ENCODE results near the gene CDC42.

CDC42 gene

DNA sequence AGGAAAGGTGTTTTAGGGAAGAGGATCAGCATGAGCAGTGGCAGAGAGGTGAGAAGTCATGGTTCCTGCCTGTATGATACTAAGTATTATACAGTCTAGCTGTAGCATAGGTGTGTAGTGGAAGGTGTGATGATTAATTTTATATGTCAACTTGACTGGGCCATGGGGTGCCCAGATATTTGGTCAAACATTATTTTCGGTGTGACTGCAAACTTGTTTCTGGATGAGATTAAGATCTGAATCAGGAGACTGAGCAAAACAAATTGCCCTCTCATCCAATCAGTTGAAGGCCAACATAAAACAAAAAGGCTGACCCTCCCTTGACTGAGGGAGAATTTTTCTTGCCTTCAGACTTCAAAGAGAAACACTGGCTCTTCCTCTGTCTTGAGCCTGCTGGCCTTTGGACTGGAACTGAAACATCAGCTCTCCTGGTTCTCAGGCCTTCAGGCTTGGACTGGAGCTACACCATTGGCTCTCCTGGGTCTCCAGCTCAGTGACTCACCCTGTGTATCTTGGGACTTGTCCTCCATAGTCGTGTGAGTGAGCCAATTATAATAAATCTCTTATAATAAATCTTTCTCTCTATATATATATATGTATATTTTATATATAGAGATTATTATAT is 6.8 kb upstream of the CDC42 start:
- Mint-ChIP-seq H3K4me1 (peaks cover 51% of the 10 kb centered on the region), H3K4me3 (no peak overlapping the region), H3K9me3 (peaks cover 4% of the 10 kb centered on the region), H3K36me3 (peaks cover 10% of the 10 kb centered on the region), H3K27me3 (no peaks in the 10 kb centered on the region), H3K27ac (no peak overlapping the region)
- CTCF ChIA-PET, result no interaction called here
- no peak for DNase-seq

- H3K9me3 Mint-ChIP-seq, result peaks cover 4% of the 10 kb centered on the region
- H3K36me3 Mint-ChIP-seq, result peaks cover 8% of the 10 kb centered on the region
- H3K27ac Mint-ChIP-seq, result peak overlapping the region; percentile 68
- CTCF ChIA-PET, result no interaction called here
- DNase-seq, result no peak
- no peak overlapping the region for H3K4me3 Mint-ChIP-seq
- peaks cover 45% of the 10 kb centered on the region for H3K4me1 Mint-ChIP-seq
- peaks cover 4% of the 10 kb centered on the region for H3K27me3 Mint-ChIP-seq
Observed at GRCh38 chr1:22048351-22049192, 3.9 kb upstream of the CDC42 start.

DNA sequence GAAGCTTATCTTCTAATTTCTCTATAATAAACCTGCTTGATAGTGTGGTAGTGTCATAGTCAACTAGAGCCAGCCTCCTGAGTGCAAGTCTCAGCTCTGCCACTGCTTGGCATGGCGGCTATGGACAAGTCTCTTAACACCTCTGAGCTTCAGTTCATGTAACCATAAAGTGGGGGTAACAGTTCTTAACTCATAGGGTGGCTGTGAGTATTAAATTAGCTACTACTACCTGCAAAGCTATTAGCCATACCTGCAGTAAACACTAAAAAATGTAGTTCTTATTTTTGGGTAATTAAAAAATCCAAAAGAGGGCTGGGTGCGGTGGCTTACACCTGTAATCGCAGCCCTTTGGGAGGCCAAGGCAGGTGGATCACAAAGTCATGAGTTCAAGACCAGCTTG is 2.2 kb upstream of the CDC42 start:
- DNase-seq, result no peak
- Mint-ChIP-seq H3K27ac (no peak overlapping the region), H3K36me3 (peaks cover 20% of the 10 kb centered on the region), H3K9me3 (peaks cover 2% of the 10 kb centered on the region), H3K4me3 (no peak overlapping the region), H3K27me3 (peaks cover 4% of the 10 kb centered on the region), H3K4me1 (peaks cover 50% of the 10 kb centered on the region)
- CTCF ChIA-PET, result interaction anchor here (1.4 kb wide), 1 partner anchor 10 kb away, joined by 7 read pairs; no protein-coding TSS in a partner anchor

GRCh38 chr1:22051607-22052114 is 848 bp upstream of the CDC42 start:
- Mint-ChIP-seq H3K27ac (peak overlapping the region; percentile 98), H3K27me3 (peaks cover 4% of the 10 kb centered on the region), H3K9me3 (no peaks in the 10 kb centered on the region), H3K4me1 (peaks cover 62% of the 10 kb centered on the region), H3K36me3 (peaks cover 30% of the 10 kb centered on the region), H3K4me3 (peak overlapping the region; percentile 89)
- DNase-seq, result no peak
- CTCF ChIA-PET, result interaction anchor here (2.1 to 3.2 kb wide), 2 partner anchors 11 to 27 kb away, joined by 12 to 19 read pairs; no protein-coding TSS in a partner anchor

- CTCF ChIA-PET, result interaction anchor here (1.0 to 3.2 kb wide), 6 partner anchors 13 to 52 kb away, joined by 3 to 19 read pairs (median 4); no protein-coding TSS in a partner anchor
- H3K27me3 Mint-ChIP-seq, result peaks cover 4% of the 10 kb centered on the region
- H3K36me3 Mint-ChIP-seq, result peaks cover 45% of the 10 kb centered on the region
Observed at GRCh38 chr1:22053017-22053860, 730 bp downstream of the CDC42 start.

DNA sequence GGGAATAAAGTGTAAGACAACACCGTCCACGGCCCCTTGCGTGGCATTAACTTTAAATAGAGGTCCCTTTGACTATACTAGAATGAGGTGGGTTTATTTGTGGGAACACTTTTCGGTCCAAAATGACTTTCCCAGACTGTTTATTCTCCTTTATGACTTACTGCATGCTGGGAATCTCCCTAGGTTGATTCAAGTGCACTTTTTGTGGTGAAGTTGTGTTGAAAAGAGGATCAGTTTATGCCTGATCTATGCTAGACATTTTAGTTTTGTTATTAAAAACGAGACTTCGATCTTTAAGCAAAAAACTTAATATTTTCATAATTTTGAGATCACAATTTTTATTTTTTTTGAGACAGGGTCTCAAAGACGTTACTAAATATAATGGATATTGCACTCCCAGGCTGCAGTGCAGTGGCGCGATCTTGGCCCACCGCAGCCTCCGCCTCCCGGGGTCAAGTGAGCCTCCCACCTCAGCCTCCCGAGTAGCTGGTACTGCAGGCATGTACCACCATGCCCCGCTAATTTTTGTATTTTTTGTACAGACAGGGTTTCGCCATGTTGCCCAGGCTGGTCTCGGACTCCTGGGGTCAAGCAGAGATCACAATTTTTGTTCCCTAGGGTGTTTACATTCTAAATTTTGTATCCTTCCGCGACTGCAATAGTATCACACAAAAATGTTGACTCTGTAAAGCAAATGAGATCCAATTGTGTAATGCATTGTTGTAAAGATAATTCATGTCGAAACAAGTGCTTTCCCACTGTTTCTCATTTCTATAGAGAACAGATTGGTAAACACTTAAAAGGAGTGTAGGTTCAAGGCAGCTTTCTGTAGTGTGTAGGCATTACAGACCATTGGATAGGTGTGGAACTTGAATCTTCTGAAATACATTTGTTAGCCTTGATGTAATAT is 1.6 kb downstream of the CDC42 start:
- H3K9me3 Mint-ChIP-seq, result no peaks in the 10 kb centered on the region
- peaks cover 46% of the 10 kb centered on the region for H3K36me3 Mint-ChIP-seq
- peaks cover 4% of the 10 kb centered on the region for H3K27me3 Mint-ChIP-seq
- peak overlapping the region; percentile 100 for H3K27ac Mint-ChIP-seq
- peaks cover 69% of the 10 kb centered on the region for H3K4me1 Mint-ChIP-seq
- H3K4me3 Mint-ChIP-seq, result peak overlapping the region; percentile 99
- CTCF ChIA-PET, result interaction anchor here (1.0 to 3.2 kb wide), 7 partner anchors 14 to 51 kb away, joined by 3 to 19 read pairs (median 5); no protein-coding TSS in a partner anchor
- no peak for DNase-seq

More at GRCh38 chr1:22053017-22053860, 730 bp downstream of the CDC42 start:
- no peaks in the 10 kb centered on the region for H3K9me3 Mint-ChIP-seq
- DNase-seq, result peak; percentile 62
- peaks cover 72% of the 10 kb centered on the region for H3K4me1 Mint-ChIP-seq
- peak overlapping the region; percentile 100 for H3K27ac Mint-ChIP-seq
- H3K4me3 Mint-ChIP-seq, result peak overlapping the region; percentile 99

DNA sequence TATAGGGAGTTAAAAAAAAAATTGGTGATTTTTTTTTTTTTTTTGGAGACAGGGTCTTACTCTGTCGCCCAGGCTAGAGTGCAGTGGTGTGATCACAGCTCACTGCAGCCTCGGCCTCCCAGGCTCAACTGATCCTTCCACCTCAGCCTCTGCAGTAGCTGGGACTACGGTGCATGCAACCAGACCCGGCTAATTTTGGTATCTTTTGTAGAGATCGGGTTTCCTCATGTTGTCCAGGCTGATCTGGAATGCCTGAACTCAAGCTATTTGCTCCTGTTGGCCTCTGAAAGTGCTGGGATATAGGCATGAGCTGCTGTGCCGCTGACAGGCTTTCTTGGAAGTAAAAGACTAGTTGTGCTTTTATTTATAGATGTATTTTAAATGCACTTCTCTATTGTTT is 3.0 kb downstream of the CDC42 start:
- peaks cover 53% of the 10 kb centered on the region for H3K36me3 Mint-ChIP-seq
- H3K9me3 Mint-ChIP-seq, result no peaks in the 10 kb centered on the region
- peak overlapping the region; percentile 74 for H3K27ac Mint-ChIP-seq
- H3K4me3 Mint-ChIP-seq, result peak overlapping the region; percentile 57
- peaks cover 4% of the 10 kb centered on the region for H3K27me3 Mint-ChIP-seq
- DNase-seq, result no peak
- H3K4me1 Mint-ChIP-seq, result peaks cover 71% of the 10 kb centered on the region
- CTCF ChIA-PET, result interaction anchor here (0.7 to 1.9 kb wide), 2 partner anchors 31 to 39 kb away, joined by 3 to 10 read pairs; no protein-coding TSS in a partner anchor

DNA sequence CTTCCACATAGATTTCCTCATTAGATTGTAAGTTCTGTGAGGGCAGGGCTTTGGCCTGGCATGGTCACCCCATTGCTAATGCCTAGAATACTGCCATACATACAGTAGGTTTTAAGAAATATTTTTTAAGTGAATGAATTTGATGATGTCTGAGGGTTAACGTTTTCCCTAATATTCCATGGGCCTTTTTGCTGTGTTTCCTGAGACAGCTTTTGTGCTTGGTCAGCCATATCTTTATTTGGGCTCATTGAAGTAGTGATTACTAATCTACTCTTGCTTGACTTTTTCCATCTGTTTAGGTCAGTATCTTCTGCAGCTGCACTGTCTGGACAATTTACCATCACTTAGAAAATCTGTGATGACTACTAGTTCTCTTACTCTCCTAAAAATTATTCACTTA is 3.5 kb downstream of the CDC42 start:
- CTCF ChIA-PET, result interaction anchor here (1.7 to 1.9 kb wide), 2 partner anchors 31 to 34 kb away, joined by 4 to 10 read pairs; no protein-coding TSS in a partner anchor
- H3K4me3 Mint-ChIP-seq, result peak overlapping the region; percentile 57
- H3K36me3 Mint-ChIP-seq, result peaks cover 55% of the 10 kb centered on the region
- H3K27ac Mint-ChIP-seq, result no peak overlapping the region
- no peak for DNase-seq
- peaks cover 76% of the 10 kb centered on the region for H3K4me1 Mint-ChIP-seq
- H3K27me3 Mint-ChIP-seq, result peaks cover 4% of the 10 kb centered on the region
- H3K9me3 Mint-ChIP-seq, result no peaks in the 10 kb centered on the region

DNA sequence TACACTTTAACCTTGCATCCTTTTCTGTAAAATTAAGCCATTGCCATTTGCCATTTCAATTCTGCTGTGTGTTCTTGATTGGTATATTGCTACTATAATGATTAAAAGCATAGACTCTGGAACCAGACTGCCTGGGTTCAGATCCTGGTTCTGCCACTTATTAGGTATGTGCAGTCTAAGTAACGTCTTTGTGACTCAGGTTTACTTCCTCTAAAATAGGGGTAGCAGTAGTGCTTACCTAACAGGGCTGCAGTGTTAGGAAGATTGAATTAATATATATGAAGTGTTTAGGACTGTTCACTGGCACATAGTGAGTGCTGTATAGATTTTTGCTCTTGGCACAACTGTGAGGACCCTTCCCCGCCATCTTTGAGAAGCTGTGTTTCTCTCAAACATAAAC is 4.4 kb downstream of the CDC42 start:
- Mint-ChIP-seq H3K27me3 (peaks cover 4% of the 10 kb centered on the region), H3K4me1 (peaks cover 70% of the 10 kb centered on the region), H3K27ac (peak overlapping the region; percentile 9), H3K4me3 (peak overlapping the region; percentile 45), H3K36me3 (peaks cover 55% of the 10 kb centered on the region), H3K9me3 (no peaks in the 10 kb centered on the region)
- CTCF ChIA-PET, result interaction anchor here (0.6 to 1.7 kb wide), 2 partner anchors 33 to 34 kb away, joined by 3 to 4 read pairs; no protein-coding TSS in a partner anchor
- no peak for DNase-seq

GRCh38 chr1:22057861-22058260 is 5.4 kb downstream of the CDC42 start:
- Mint-ChIP-seq H3K27ac (peak overlapping the region; percentile 75), H3K9me3 (no peaks in the 10 kb centered on the region), H3K36me3 (peaks cover 61% of the 10 kb centered on the region), H3K4me3 (no peak overlapping the region), H3K27me3 (no peaks in the 10 kb centered on the region), H3K4me1 (peaks cover 72% of the 10 kb centered on the region)
- no peak for DNase-seq
- CTCF ChIA-PET, result no interaction called here

DNA sequence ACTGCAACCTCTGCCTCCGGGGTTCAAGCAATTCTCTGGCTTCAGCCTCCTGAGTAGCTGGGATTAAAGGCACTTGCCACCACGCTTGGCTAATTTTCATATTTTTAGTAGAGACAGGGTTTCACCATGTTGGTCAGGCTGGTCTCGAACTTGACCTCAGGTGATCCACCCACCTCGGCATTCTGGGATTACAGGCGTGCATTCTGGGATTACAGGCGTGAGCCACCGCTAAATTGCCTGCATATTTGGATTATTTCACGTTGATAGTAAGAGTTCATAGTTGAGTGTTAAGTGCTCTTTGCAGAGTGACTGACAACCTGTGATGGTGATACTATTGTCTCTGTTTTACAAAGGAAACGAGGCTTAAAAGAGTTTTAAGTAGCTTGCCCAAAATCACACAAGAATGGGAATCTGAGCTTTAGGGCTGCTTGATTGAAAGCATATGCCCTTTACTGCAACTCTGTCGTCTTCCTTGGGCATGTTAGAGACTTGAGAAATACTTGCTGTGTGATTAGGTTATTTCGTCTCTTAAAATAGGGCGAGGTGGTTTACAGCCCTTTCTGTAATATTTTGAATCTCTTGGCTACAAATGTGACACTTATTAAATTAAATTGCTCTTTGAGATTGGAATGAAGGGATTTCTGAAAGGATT is 12.4 kb downstream of the CDC42 start:
- Mint-ChIP-seq H3K4me3 (no peak overlapping the region), H3K4me1 (peaks cover 79% of the 10 kb centered on the region), H3K27me3 (no peaks in the 10 kb centered on the region), H3K9me3 (no peaks in the 10 kb centered on the region), H3K36me3 (peaks cover 63% of the 10 kb centered on the region), H3K27ac (no peak overlapping the region)
- DNase-seq, result no peak
- CTCF ChIA-PET, result no interaction called here

DNA sequence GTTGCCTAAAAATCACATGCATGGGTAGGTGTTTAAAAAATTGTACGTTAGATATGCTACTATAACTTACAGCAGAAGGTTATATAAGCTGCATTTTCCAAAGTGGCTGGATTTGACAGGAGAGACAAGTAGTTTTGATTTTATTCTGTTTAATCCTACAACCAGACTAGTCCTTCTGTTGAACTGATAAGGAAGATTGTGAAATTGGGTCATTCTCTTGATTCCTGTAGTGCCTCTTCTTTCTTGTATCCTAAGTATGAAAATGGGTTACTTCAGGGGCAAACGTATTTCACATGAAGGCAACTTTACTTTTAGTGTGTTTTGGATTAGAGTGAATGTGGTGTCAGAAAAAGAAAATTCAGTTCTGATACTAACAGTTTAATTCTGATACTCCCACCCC is 19.0 kb downstream of the CDC42 start:
- H3K4me1 Mint-ChIP-seq, result peaks cover 72% of the 10 kb centered on the region
- H3K4me3 Mint-ChIP-seq, result no peak overlapping the region
- no peaks in the 10 kb centered on the region for H3K27me3 Mint-ChIP-seq
- CTCF ChIA-PET, result no interaction called here
- peaks cover 65% of the 10 kb centered on the region for H3K36me3 Mint-ChIP-seq
- H3K27ac Mint-ChIP-seq, result no peak overlapping the region
- H3K9me3 Mint-ChIP-seq, result no peaks in the 10 kb centered on the region
- DNase-seq, result no peak

Data from activated naive CD4-positive, alpha-beta T cell treated with anti-CD3 and anti-CD28 coated beads, Interleukin-2, amount 10 ng/mL, durations not matched to agents 7 days and 5 days (primary cell).